Measurements from ENCODE around the gene MBD3L2. TPM values are rescaled to one million over a fixed set of nuclear protein-coding genes. Genes with fewer than 3 reads are reported as not detected.
A peak's percentile ranks its signal among the peaks of the same experiment; 100 is the strongest.
"Not testable (repeated sequence)": the region's sequence is repeated elsewhere in the genome, so short reads cannot be mapped to it uniquely, and the experiment has no call there.

MBD3L2 gene
- polyA plus RNA-seq, 3 donors = not detected

- H3K9me3 Mint-ChIP-seq; H3K27me3 Mint-ChIP-seq (ENCODE audit: low read depth in 3 of 3): not testable (repeated sequence)
These were observed 2.3 kb downstream of the MBD3L2 start for GRCh38 chr19:7051421-7051820.

GRCh38 chr19:7052896-7053295 lies 3.8 kb downstream of the MBD3L2 start:
- H3K27ac Mint-ChIP-seq; H3K36me3 ChIP-seq (replicated peaks in 1 of 2; ENCODE audit: control insufficient read depth in 1 of 2, insufficient read depth in 2 of 2, low read length in 2 of 2); H3K27me3 Mint-ChIP-seq (ENCODE audit: low read depth in 3 of 3); H3K4me1 Mint-ChIP-seq; DNase-seq; H3K27ac ChIP-seq (ENCODE audit: low read depth in 1 of 2, low read length in 2 of 2); H3K79me2 ChIP-seq (ENCODE audit: insufficient read depth, low read length); H4K20me1 ChIP-seq (ENCODE audit: insufficient read depth, low read length); H3K4me1 ChIP-seq (ENCODE audit: control insufficient read depth in 1 of 2, insufficient read depth in 2 of 2, low read length in 2 of 2); H3K4me3 ChIP-seq (replicated peaks in 1 of 3; ENCODE audit: low read depth in 2 of 3, low read length in 3 of 3); H3K9me3 Mint-ChIP-seq; H3K36me3 Mint-ChIP-seq; H3K9me3 ChIP-seq (replicated peaks in 1 of 2; ENCODE audit: control insufficient read depth in 1 of 2, insufficient read depth in 1 of 2, low read length in 2 of 2); H3K27me3 ChIP-seq (ENCODE audit: control insufficient read depth in 2 of 2, insufficient read depth in 2 of 2, low read length in 2 of 2); H3K9ac ChIP-seq (ENCODE audit: insufficient read depth, low read length, poor library complexity, severe bottlenecking); H3K4me2 ChIP-seq (replicated peaks; ENCODE audit: extremely low read depth, low read length, poor library complexity, severe bottlenecking); H3K4me3 Mint-ChIP-seq; intact Hi-C loops (cut with micrococcal nuclease); H2AFZ ChIP-seq (ENCODE audit: insufficient read depth, low read depth, low read length, poor library complexity, severe bottlenecking): not testable (repeated sequence)
- WGBS (ENCODE audit: insufficient coverage) = no CpG with 5 or more reads among the region's 7 CpGs

More at GRCh38 chr19:7051421-7051820, 2.3 kb downstream of the MBD3L2 start:
- DNase-seq; H3K79me2 ChIP-seq (ENCODE audit: insufficient read depth, low read length); H3K36me3 Mint-ChIP-seq; H3K27me3 ChIP-seq (ENCODE audit: control insufficient read depth in 2 of 2, insufficient read depth in 2 of 2, low read length in 2 of 2); H3K4me1 ChIP-seq (ENCODE audit: control insufficient read depth in 1 of 2, insufficient read depth in 2 of 2, low read length in 2 of 2); H3K4me1 Mint-ChIP-seq; H3K4me2 ChIP-seq (replicated peaks; ENCODE audit: extremely low read depth, low read length, poor library complexity, severe bottlenecking); H4K20me1 ChIP-seq (ENCODE audit: insufficient read depth, low read length); H3K27ac Mint-ChIP-seq; H3K9ac ChIP-seq (ENCODE audit: insufficient read depth, low read length, poor library complexity, severe bottlenecking); H2AFZ ChIP-seq (ENCODE audit: insufficient read depth, low read depth, low read length, poor library complexity, severe bottlenecking); H3K36me3 ChIP-seq (replicated peaks in 1 of 2; ENCODE audit: control insufficient read depth in 1 of 2, insufficient read depth in 2 of 2, low read length in 2 of 2); H3K4me3 Mint-ChIP-seq; H3K9me3 ChIP-seq (replicated peaks in 1 of 2; ENCODE audit: control insufficient read depth in 1 of 2, insufficient read depth in 1 of 2, low read length in 2 of 2); H3K4me3 ChIP-seq (replicated peaks in 1 of 3; ENCODE audit: low read depth in 2 of 3, low read length in 3 of 3); H3K27ac ChIP-seq (ENCODE audit: low read depth in 1 of 2, low read length in 2 of 2); intact Hi-C loops (cut with micrococcal nuclease): not testable (repeated sequence)
- no CpG with 5 or more reads among the region's 5 CpGs for WGBS (ENCODE audit: insufficient coverage)

DNA sequence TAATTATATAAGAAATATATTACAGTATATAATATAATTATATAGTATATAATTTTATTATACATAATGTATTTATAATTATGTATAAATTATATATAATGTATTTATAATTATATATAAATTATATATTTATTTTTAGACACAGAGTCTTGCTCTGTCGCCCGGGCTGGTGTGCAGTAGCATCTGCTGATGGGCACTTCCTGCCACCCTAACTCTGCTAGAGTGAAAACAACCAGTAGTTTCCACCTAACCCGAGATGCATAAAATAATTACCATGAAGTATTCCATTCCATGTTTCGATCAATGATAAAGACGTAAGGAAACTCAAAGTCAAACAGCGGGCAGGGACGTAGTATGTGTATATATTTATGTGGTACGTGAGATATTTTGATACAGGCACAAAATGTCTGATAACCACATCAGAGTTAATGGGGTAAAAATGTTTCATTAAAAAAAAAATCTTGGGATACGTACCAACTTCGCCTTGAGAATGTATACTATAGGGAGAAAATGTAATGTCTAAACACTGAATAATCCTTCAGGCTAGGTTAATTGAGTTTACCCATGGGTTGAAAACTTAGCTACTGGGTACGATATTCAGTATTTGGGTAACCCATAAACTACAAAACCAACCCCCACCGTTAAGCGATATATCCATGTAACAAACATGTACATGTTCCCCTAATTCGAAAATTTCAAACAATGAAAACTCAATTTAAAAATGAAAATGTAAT lies 5.7 kb downstream of the MBD3L2 start:
- H2AFZ ChIP-seq (ENCODE audit: insufficient read depth, low read depth, low read length, poor library complexity, severe bottlenecking); H3K36me3 ChIP-seq (replicated peaks in 1 of 2; ENCODE audit: control insufficient read depth in 1 of 2, insufficient read depth in 2 of 2, low read length in 2 of 2); DNase-seq; H3K36me3 Mint-ChIP-seq; H3K4me2 ChIP-seq (replicated peaks; ENCODE audit: extremely low read depth, low read length, poor library complexity, severe bottlenecking); H3K4me1 Mint-ChIP-seq; H4K20me1 ChIP-seq (ENCODE audit: insufficient read depth, low read length); intact Hi-C loops (cut with micrococcal nuclease); H3K9me3 ChIP-seq (replicated peaks in 1 of 2; ENCODE audit: control insufficient read depth in 1 of 2, insufficient read depth in 1 of 2, low read length in 2 of 2); H3K79me2 ChIP-seq (ENCODE audit: insufficient read depth, low read length); H3K9ac ChIP-seq (ENCODE audit: insufficient read depth, low read length, poor library complexity, severe bottlenecking); H3K27ac Mint-ChIP-seq; H3K27me3 ChIP-seq (ENCODE audit: control insufficient read depth in 2 of 2, insufficient read depth in 2 of 2, low read length in 2 of 2); H3K4me1 ChIP-seq (ENCODE audit: control insufficient read depth in 1 of 2, insufficient read depth in 2 of 2, low read length in 2 of 2); H3K27ac ChIP-seq (ENCODE audit: low read depth in 1 of 2, low read length in 2 of 2); H3K27me3 Mint-ChIP-seq (ENCODE audit: low read depth in 3 of 3); H3K9me3 Mint-ChIP-seq; H3K4me3 Mint-ChIP-seq; H3K4me3 ChIP-seq (replicated peaks in 1 of 3; ENCODE audit: low read depth in 2 of 3, low read length in 3 of 3): not testable (repeated sequence)
- 96% methylated on average over 4 of the region's 14 CpGs for WGBS (ENCODE audit: insufficient coverage)

DNA sequence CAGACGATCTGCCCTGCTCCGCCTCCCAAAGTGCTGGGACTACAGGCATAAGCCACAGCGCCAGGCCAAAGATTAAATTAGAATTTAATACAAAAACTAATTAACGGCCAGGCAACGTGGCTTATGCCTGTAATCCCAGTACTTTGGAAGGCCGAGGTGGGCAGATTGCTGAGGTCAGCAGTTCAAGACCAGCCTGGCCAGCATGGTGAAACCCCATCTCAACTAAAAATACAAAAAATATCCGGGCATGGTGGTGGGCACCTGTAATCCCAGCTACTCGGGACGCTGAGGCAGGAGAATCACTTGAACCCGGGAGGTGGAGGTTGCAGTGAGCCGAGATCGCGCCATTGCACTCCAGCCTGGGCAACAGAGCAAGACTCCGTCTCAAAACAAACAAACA lies 6.6 kb downstream of the MBD3L2 start:
- H3K36me3 Mint-ChIP-seq; H3K27me3 ChIP-seq (ENCODE audit: control insufficient read depth in 2 of 2, insufficient read depth in 2 of 2, low read length in 2 of 2); H3K27ac ChIP-seq (ENCODE audit: low read depth in 1 of 2, low read length in 2 of 2); H3K4me2 ChIP-seq (replicated peaks; ENCODE audit: extremely low read depth, low read length, poor library complexity, severe bottlenecking); H2AFZ ChIP-seq (ENCODE audit: insufficient read depth, low read depth, low read length, poor library complexity, severe bottlenecking); H4K20me1 ChIP-seq (ENCODE audit: insufficient read depth, low read length); H3K36me3 ChIP-seq (replicated peaks in 1 of 2; ENCODE audit: control insufficient read depth in 1 of 2, insufficient read depth in 2 of 2, low read length in 2 of 2); H3K27me3 Mint-ChIP-seq (ENCODE audit: low read depth in 3 of 3); intact Hi-C loops (cut with micrococcal nuclease); H3K4me3 Mint-ChIP-seq; H3K9me3 Mint-ChIP-seq; H3K4me1 ChIP-seq (ENCODE audit: control insufficient read depth in 1 of 2, insufficient read depth in 2 of 2, low read length in 2 of 2); H3K9me3 ChIP-seq (replicated peaks in 1 of 2; ENCODE audit: control insufficient read depth in 1 of 2, insufficient read depth in 1 of 2, low read length in 2 of 2); H3K9ac ChIP-seq (ENCODE audit: insufficient read depth, low read length, poor library complexity, severe bottlenecking); DNase-seq; H3K79me2 ChIP-seq (ENCODE audit: insufficient read depth, low read length); H3K4me1 Mint-ChIP-seq; H3K4me3 ChIP-seq (replicated peaks in 1 of 3; ENCODE audit: low read depth in 2 of 3, low read length in 3 of 3): not testable (repeated sequence)
- WGBS (ENCODE audit: insufficient coverage) = 100% methylated on average over 3 of the region's 14 CpGs
- H3K27ac Mint-ChIP-seq = peak overlapping the region in 1 of 7 donors; percentile 24
